NCI-H460 (cell line): ENCODE data around the gene BPHL. TPM values are rescaled to one million over a fixed set of nuclear protein-coding genes. Genes with fewer than 3 reads are reported as not detected.
"Not testable (repeated sequence)": the region's sequence is repeated elsewhere in the genome, so short reads cannot be mapped to it uniquely, and the experiment has no call there.

ENCODE experiments used
- DNase-seq: peaks from one replicate; pipeline ENCODE4 v3.0.0-alpha.2; 2016; ENCODE audit warnings: low read depth; ENCODE audit errors: extremely low read depth
- total RNA-seq: library from RNA; depleted of rRNA; stranded (reverse); fragments of >200 nt; shearing (Covaris generic); gene quantifications from 2 replicates; pipeline ENCODE4 v1.2.3, GENCODE V29; 2014

BPHL gene
- total RNA-seq, 1 experiment from 2014 or later, result 14.9 TPM

- DNase-seq, result no peak
Observed at GRCh38 chr6:3119040-3119723, 671 bp downstream of the BPHL start.

- DNase-seq, result no peak
Observed at GRCh38 chr6:3120765-3121089, 2.2 kb downstream of the BPHL start.

GRCh38 chr6:3122823-3123182, 4.3 kb downstream of the BPHL start:
- no peak for DNase-seq

- DNase-seq, result no peak
Observed at GRCh38 chr6:3124667-3125066, 6.2 kb downstream of the BPHL start.

GRCh38 chr6:3125815-3126214, 7.3 kb downstream of the BPHL start:
- DNase-seq, result no peak

- no peak for DNase-seq
Observed at GRCh38 chr6:3128356-3129108, 10.0 kb downstream of the BPHL start.

- no peak for DNase-seq
Observed at GRCh38 chr6:3131695-3132094, 13.2 kb downstream of the BPHL start.

- DNase-seq, result no peak
Observed at GRCh38 chr6:3133515-3133914, 15.0 kb downstream of the BPHL start.

- DNase-seq, result no peak
Observed at GRCh38 chr6:3135668-3136291, 17.3 kb downstream of the BPHL start.

- no peak for DNase-seq
Observed at GRCh38 chr6:3136292-3137011, 17.9 kb downstream of the BPHL start.

- no peak for DNase-seq
Observed at GRCh38 chr6:3137057-3137777, 18.7 kb downstream of the BPHL start.

- not testable (repeated sequence) for DNase-seq
Observed at GRCh38 chr6:3137873-3138272, 19.4 kb downstream of the BPHL start.

- DNase-seq, result no peak
Observed at GRCh38 chr6:3138341-3138740, 19.8 kb downstream of the BPHL start.

GRCh38 chr6:3139090-3139903, 20.8 kb downstream of the BPHL start:
- no peak for DNase-seq

- DNase-seq, result no peak
Observed at GRCh38 chr6:3140201-3140600, 21.7 kb downstream of the BPHL start.

GRCh38 chr6:3142536-3142935, 24.0 kb downstream of the BPHL start:
- no peak for DNase-seq

GRCh38 chr6:3143158-3143557, 24.6 kb downstream of the BPHL start:
- no peak for DNase-seq

GRCh38 chr6:3144571-3144970, 26.1 kb downstream of the BPHL start:
- DNase-seq, result no peak

- DNase-seq, result no peak
Observed at GRCh38 chr6:3147914-3148757, 29.6 kb downstream of the BPHL start.
